Osteoblast (primary cell): ENCODE data around the gene SGCD. TPM values are rescaled to one million over a fixed set of nuclear protein-coding genes. Genes with fewer than 3 reads are reported as not detected.

Source experiments
- DNase-seq: peaks from one replicate; pipeline ENCODE4 v3.0.0; 2011; ENCODE audit warnings: low spot score, mixed read lengths; ENCODE audit not compliant: insufficient read length; ENCODE audit errors: missing footprints
- H2AFZ ChIP-seq: 2 replicates; pipeline ENCODE4 v1.6.0; 2011; ENCODE audit warnings: mild to moderate bottlenecking, low read length
- H3K27ac ChIP-seq: 2 replicates; pipeline ENCODE4 v1.5.1; 2011; ENCODE audit warnings: mild to moderate bottlenecking, low read depth, low read length, moderate library complexity
- H3K27me3 ChIP-seq: 2 replicates; pipeline ENCODE4 v1.6.0; 2012; ENCODE audit warnings: mild to moderate bottlenecking, control low read depth, inconsistent platforms, low read length, moderate library complexity; ENCODE audit not compliant: insufficient read depth
- H3K36me3 ChIP-seq: 2 replicates; pipeline ENCODE4 v1.5.1; 2011; ENCODE audit warnings: mild to moderate bottlenecking, low read length, control low read depth, moderate library complexity; ENCODE audit not compliant: insufficient read depth
- H3K4me1 ChIP-seq: 2 replicates; pipeline ENCODE4 v1.5.1; 2011; ENCODE audit warnings: mild to moderate bottlenecking, low read length, control low read depth, moderate library complexity; ENCODE audit not compliant: insufficient read depth
- H3K4me2 ChIP-seq: 2 replicates; pipeline ENCODE4 v1.6.0; 2011; ENCODE audit warnings: mild to moderate bottlenecking, low read length; ENCODE audit not compliant: insufficient read depth
- H3K4me3 ChIP-seq: fragments of 200-600 bp; sonication (generic); 3 replicates; pipeline ENCODE4 v1.5.1; 2012; ENCODE audit warnings: mild to moderate bottlenecking, low read length, inconsistent platforms; ENCODE audit not compliant: insufficient read depth
- H3K79me2 ChIP-seq: 2 replicates; pipeline ENCODE4 v1.6.0; 2012; ENCODE audit warnings: mild to moderate bottlenecking, low read length, control low read depth, inconsistent platforms; ENCODE audit not compliant: insufficient read depth
- H3K9me3 ChIP-seq: 2 replicates; pipeline ENCODE4 v1.5.1; 2011; ENCODE audit warnings: low read depth, low read length, control low read depth
- H4K20me1 ChIP-seq: 2 replicates; pipeline ENCODE4 v1.6.0; 2012; ENCODE audit warnings: mild to moderate bottlenecking, low read length, control low read depth; ENCODE audit not compliant: insufficient read depth
- CTCF ChIP-seq: IDR thresholded peaks from 2 replicates; pipeline ENCODE4 v1.5.1; 2011; ENCODE audit warnings: mild to moderate bottlenecking, low read depth, low read length, moderate library complexity; ENCODE audit errors: extremely low read depth
- total RNA-seq: library from RNA; depleted of rRNA; stranded (reverse); fragments of >200 nt; gene quantifications from 2 replicates; pipeline ENCODE4 v1.2.3, GENCODE V29; 2012

Gene SGCD
- total RNA-seq, 1 donor, result 27.1 TPM

DNA sequence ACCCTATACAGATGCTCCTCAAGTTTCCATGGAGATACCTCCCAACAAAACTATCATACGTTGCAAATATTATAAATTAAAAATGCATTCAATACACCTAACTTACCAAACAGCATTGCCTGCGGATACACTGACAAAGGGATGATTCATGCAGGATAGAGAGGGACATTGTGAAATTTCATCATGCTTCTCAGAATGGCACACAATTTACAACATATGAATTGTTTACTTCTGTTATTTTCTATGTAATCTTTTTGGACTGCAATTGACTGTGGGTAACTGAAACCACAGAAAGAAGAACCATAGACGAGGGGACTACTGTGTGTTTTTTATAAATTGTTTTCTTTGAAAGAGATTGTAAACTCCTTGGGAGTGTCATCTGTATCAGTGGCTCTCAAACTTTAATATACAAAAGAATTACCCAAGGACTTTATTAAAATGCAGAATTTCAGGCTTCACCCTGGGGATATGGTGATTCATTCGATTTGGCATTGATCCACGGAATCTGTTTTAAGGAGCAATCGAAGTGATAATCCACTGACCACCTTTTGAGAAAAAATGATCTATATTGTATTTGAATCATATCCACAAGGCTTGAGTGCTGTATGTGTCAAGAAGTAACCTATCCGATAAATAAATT is 146.4 kb downstream of the SGCD start:
- no peak for TF ChIP-seq CTCF
- Histone ChIP-seq H3K4me3 (no peak overlapping the region), H4K20me1 (no peaks in the 10 kb centered on the region), H3K27me3 (no peaks in the 10 kb centered on the region), H3K27ac (no peak overlapping the region), H3K4me1 (peaks cover 36% of the 10 kb centered on the region), H3K79me2 (no peaks in the 10 kb centered on the region), H2AFZ (no peak overlapping the region), H3K9me3 (no peaks in the 10 kb centered on the region), H3K36me3 (no peaks in the 10 kb centered on the region), H3K4me2 (no peak overlapping the region)
- no peak for DNase-seq

DNA sequence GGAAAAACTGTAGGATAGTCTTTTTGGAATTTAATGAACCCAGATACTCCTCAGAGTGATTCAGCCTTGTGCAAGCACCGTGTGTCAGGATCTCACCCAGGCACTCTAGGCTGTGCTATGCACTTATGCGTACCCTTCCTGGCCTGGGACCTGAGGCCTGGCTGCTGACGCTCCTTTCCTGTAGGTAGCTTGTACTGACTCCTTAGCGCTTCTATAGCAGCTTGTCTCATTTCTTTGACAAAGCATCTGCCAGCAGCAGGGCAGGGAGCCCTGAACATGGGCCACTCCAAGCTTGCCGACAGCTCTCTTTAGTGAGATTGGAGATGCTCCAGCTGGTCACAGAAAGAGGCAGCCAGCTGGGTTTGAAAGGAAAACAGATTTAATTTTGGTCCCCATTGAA is 147.3 kb downstream of the SGCD start:
- H3K27me3 ChIP-seq, result no peaks in the 10 kb centered on the region
- no peaks in the 10 kb centered on the region for H4K20me1 ChIP-seq
- H3K79me2 ChIP-seq, result no peaks in the 10 kb centered on the region
- no peak overlapping the region for H3K4me3 ChIP-seq
- no peak for TF ChIP-seq CTCF
- peak; percentile 8 for DNase-seq
- H3K4me1 ChIP-seq, result peaks cover 36% of the 10 kb centered on the region
- no peak overlapping the region for H3K4me2 ChIP-seq
- H3K9me3 ChIP-seq, result no peaks in the 10 kb centered on the region
- H2AFZ ChIP-seq, result no peak overlapping the region
- H3K36me3 ChIP-seq, result no peaks in the 10 kb centered on the region
- H3K27ac ChIP-seq, result no peak overlapping the region

- H4K20me1 ChIP-seq, result no peaks in the 10 kb centered on the region
- H3K79me2 ChIP-seq, result no peaks in the 10 kb centered on the region
- TF ChIP-seq CTCF, result no peak
- H3K27ac ChIP-seq, result peak overlapping the region; percentile 73
- H3K27me3 ChIP-seq, result no peaks in the 10 kb centered on the region
- no peaks in the 10 kb centered on the region for H3K9me3 ChIP-seq
- peaks cover 39% of the 10 kb centered on the region for H3K4me1 ChIP-seq
- H3K36me3 ChIP-seq, result no peaks in the 10 kb centered on the region
- H3K4me3 ChIP-seq, result no peak overlapping the region
- H2AFZ ChIP-seq, result no peak overlapping the region
- peak overlapping the region; percentile 44 for H3K4me2 ChIP-seq
- peak; percentile 87 for DNase-seq
Measured at GRCh38 chr5:156475182-156476157, 148.5 kb downstream of the SGCD start.

DNA sequence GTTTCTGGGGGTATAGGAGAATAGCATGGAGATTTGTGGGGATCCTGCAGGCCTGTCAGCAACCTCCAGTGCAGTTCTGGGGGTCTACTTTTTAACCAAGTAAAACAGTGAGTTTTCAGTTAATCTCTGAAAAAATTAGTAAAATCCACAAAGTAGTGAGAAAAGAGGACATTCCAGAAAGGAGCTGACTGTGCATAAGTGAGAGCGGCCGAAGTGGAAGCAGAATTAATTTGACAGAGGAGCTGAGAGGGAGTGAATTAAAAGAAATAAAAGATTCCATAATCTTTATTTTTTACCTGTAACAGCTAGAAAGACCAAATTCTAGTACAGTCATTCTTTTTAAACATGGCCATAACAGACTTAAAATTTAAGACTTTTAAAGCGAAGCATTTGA is 149.2 kb downstream of the SGCD start:
- no peaks in the 10 kb centered on the region for H3K9me3 ChIP-seq
- peak overlapping the region; percentile 73 for H3K27ac ChIP-seq
- H3K4me3 ChIP-seq, result no peak overlapping the region
- no peaks in the 10 kb centered on the region for H3K27me3 ChIP-seq
- no peak overlapping the region for H2AFZ ChIP-seq
- peaks cover 39% of the 10 kb centered on the region for H3K4me1 ChIP-seq
- DNase-seq, result no peak
- no peaks in the 10 kb centered on the region for H4K20me1 ChIP-seq
- H3K36me3 ChIP-seq, result no peaks in the 10 kb centered on the region
- no peak for TF ChIP-seq CTCF
- H3K79me2 ChIP-seq, result no peaks in the 10 kb centered on the region
- H3K4me2 ChIP-seq, result peak overlapping the region; percentile 44
